DOHH2 (cell line): Measurements from ENCODE around the gene CPEB3.

Source experiments
- CTCF ChIP-seq: fragments of 200-600 bp; sonication (generic); IDR thresholded peaks from one replicate; pipeline ENCODE4 v1.5.1; 2014; ENCODE audit warnings: antibody characterized with exemption, mild to moderate bottlenecking, low read depth, low read length; ENCODE audit not compliant: poor library complexity, severe bottlenecking
- EZH2phosphoT487 ChIP-seq: fragments of 200-600 bp; sonication (generic); IDR thresholded peaks from 2 replicates; pipeline ENCODE4 v1.6.1; 2017; ENCODE audit warnings: borderline replicate concordance, mild to moderate bottlenecking, antibody characterized with exemption, low read length, moderate library complexity, mixed read lengths

GRCh38 chr10:92124616-92125143, 166.2 kb downstream of the CPEB3 start:
- TF ChIP-seq CTCF (no peak), EZH2phosphoT487 (no peak)
